ENCODE measurements around the gene STN1. TPM values are rescaled to one million over a fixed set of nuclear protein-coding genes. Genes with fewer than 3 reads are reported as not detected.

STN1 gene
- total and polyA plus RNA-seq, 9 of the 15 experiments (the other 6 are each of a cell fraction or from before 2014, with no cell fraction given), result 9.1 to 19.6 (median 13.8) TPM

DNA sequence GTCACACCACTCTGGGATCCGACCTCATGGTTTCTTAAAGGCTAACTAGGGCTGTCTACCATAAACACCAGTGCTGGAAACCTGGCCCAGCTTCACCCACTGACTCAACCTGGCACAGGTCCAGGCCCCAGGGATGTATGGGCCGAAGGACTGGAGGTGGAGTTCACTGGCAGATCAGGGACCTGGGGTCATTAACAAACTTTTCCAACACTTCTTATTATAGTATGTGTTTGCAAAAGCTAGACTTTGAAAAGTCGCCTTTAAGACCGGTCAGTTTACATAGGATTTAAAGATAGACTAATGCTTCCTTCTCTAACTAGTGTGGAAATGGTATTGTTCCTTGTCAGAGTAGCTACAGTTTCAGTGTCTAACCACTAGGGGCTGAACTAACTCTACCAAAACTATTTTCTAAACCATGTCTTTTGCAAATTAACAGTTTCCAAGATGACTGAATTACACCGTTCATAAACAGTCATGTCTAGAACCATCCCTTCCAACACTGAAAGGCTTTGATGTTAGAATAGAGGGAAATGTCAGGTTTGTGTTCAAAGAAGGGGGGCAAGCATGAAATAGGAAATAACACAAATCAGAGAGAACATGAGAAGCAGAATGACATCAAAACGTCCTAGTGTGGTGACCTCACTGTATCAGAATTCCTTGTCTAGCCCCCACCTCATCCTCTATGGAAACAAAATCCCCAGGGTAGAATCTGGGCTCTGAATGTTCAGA lies 29.7 kb downstream of the STN1 start (continued):
- TF ChIP-seq POLR2AphosphoS2 (IDR thresholded peaks at IDR 0.05; ENCODE audit: low read length), result no peak
- no peak for TF ChIP-seq ZNF696 (CRISPR knock-in tag; conservative IDR thresholded peaks at IDR 0.05)
- TF ChIP-seq NCOA1 (IDR thresholded peaks at IDR 0.05; ENCODE audit: low read depth), result no peak
- peak; percentile 33; the same call in 1 of the 2 replicates for TF ChIP-seq SMC3 (conservative IDR thresholded peaks at IDR 0.05; ENCODE audit: insufficient read depth, low read depth, low read length)
- TF ChIP-seq RBM25 (IDR thresholded peaks at IDR 0.05; ENCODE audit: low read depth, low read length, severe bottlenecking), result no peak
- TF ChIP-seq, protein P1, sequence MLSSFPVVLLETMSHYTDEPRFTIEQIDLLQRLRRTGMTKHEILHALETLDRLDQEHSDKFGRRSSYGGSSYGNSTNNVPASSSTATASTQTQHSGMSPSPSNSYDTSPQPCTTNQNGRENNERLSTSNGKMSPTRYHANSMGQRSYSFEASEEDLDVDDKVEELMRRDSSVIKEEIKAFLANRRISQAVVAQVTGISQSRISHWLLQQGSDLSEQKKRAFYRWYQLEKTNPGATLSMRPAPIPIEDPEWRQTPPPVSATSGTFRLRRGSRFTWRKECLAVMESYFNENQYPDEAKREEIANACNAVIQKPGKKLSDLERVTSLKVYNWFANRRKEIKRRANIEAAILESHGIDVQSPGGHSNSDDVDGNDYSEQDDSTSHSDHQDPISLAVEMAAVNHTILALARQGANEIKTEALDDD (IDR thresholded peaks at IDR 0.05), result peak; percentile 33; the same call in 1 of the 2 replicates
- no peak for TF ChIP-seq SOX6 (IDR thresholded peaks at IDR 0.05)
- TF ChIP-seq NFIC (IDR thresholded peaks at IDR 0.05), result peak; percentile 90
- 0 out of 2 replicates have a peak, but pooled peaks have one; percentile 35 for TF ChIP-seq ARID2 (IDR thresholded peaks at IDR 0.05)
- no peak for TF ChIP-seq NR2C2 (CRISPR knock-in tag; IDR thresholded peaks at IDR 0.05)
- no peak for TF ChIP-seq NR2C2 (tag; IDR thresholded peaks at IDR 0.05)
- TF ChIP-seq SNRNP70 (optimal IDR thresholded peaks at IDR 0.05; ENCODE audit: low read depth, low read length), result no peak
- TF ChIP-seq NCOR1 (IDR thresholded peaks at IDR 0.05), result no peak
- no peak for TF ChIP-seq ATF1 (CRISPR knock-in tag; IDR thresholded peaks at IDR 0.05)
- no peak for TF ChIP-seq ATF1 (tag; IDR thresholded peaks at IDR 0.05)
- TF ChIP-seq, protein P2, sequence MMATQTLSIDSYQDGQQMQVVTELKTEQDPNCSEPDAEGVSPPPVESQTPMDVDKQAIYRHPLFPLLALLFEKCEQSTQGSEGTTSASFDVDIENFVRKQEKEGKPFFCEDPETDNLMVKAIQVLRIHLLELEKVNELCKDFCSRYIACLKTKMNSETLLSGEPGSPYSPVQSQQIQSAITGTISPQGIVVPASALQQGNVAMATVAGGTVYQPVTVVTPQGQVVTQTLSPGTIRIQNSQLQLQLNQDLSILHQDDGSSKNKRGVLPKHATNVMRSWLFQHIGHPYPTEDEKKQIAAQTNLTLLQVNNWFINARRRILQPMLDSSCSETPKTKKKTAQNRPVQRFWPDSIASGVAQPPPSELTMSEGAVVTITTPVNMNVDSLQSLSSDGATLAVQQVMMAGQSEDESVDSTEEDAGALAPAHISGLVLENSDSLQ (IDR thresholded peaks at IDR 0.05), result no peak
- TF ChIP-seq NR2F6 (CRISPR knock-in tag; IDR thresholded peaks at IDR 0.05), result no peak
- TF ChIP-seq ZNF764 (CRISPR knock-in tag; IDR thresholded peaks at IDR 0.05; ENCODE audit: low read depth), result no peak
- TF ChIP-seq MAFF (IDR thresholded peaks at IDR 0.05; ENCODE audit: low read length), result no peak
- TF ChIP-seq NELFE (IDR thresholded peaks at IDR 0.05; ENCODE audit: insufficient read depth, insufficient read length), result no peak
- no peak for TF ChIP-seq KAT8 (IDR thresholded peaks at IDR 0.05; ENCODE audit: low read depth)
- TF ChIP-seq HMG20A (CRISPR knock-in tag; conservative IDR thresholded peaks at IDR 0.05), result no peak

All from K562 (cell line).